NCI-H82 treated with DMSO at 0.1 percent for 48 hours (cell line): Measurements from ENCODE around the gene INF2.
"Not testable (repeated sequence)": the region's sequence is repeated elsewhere in the genome, so short reads cannot be mapped to it uniquely, and the experiment has no call there.

ENCODE experiments used
- DNase-seq: peaks from one replicate; lab custom pipeline; 2025; ENCODE audit not compliant: unreplicated experiment; lab: John Stamatoyannopoulos, UW

The INF2 gene

GRCh38 chr14:104749111-104749649 lies 59.8 kb downstream of the INF2 start:
- DNase-seq, result no peak

- no peak for DNase-seq
Observed at GRCh38 chr14:104750056-104750752, 60.8 kb downstream of the INF2 start.

DNA sequence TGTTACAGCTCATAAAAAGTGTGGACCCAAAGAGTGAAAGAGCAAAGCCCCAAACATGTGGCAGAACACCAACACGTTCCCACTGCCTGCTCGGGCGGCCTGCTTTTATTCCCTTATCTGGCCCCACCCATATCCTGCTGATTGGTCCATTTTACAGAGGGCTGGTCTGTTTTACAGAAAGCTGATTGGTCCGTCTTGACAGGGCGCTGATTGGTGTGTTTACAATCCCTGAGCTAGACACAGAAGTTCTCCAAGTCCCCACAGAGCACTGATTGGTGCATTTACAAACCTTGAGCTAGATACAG lies 61.3 kb downstream of the INF2 start:
- DNase-seq, result not testable (repeated sequence)

- no peak for DNase-seq
Observed at GRCh38 chr14:104751539-104752422, 62.4 kb downstream of the INF2 start.

DNA sequence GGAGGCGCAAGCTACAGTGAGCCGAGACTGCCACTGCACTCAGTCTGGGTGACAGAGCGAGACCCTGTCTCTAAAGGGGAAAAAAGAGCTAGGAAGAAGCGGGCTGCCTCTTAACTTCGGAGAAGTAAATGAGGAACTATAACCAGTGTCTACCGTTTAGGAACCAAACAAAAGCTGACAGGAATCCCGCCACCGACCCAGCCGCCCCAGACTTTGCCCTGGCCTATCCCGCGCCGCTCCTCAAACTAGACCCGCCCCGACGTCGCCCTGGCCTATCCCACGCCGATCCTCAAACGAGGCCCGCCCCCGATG lies 63.0 kb downstream of the INF2 start:
- no peak for DNase-seq

- peak; percentile 100 for DNase-seq
Observed at GRCh38 chr14:104752735-104753527, 63.5 kb downstream of the INF2 start, which contains the start of gene SIVA1. TSS of gene SIVA1 (plus strand) at chr14:104753147. CDS start at chr14:104753202, 55 bp downstream.

DNA sequence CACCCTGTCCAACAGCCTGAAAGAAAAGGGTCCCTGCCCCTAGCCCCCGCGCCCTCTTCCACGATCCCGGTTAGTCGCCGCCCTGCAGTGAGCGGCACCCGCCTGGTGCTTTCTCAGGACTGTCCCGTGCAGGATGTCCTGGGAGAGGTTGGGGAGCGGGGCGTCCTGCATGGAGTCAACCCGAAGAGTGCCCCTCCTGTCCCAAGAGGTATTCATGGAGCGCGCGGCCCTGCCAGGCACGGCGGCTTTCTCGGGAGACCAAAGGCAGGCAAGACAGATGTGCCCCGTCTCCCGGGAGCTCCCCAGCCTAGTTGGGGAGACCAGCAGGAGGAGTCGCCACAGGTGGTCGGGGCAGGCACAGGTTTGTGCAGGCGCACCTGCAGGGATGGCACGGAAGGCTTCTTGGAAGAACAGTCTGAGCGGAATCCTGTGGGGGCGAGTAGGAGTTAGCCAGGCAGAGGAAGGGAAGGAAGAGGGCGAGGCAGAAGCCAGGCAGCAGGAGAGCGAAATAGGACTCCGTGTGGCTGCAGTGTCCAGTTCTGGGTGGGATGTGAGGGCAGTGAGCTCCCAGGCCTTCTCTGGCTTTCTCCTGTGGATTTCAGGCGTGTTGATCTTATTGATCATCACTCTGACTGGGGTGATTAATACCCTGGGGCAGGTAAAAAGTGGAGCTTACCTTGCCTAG lies 64.3 kb downstream of the INF2 start:
- DNase-seq, result no peak

DNA sequence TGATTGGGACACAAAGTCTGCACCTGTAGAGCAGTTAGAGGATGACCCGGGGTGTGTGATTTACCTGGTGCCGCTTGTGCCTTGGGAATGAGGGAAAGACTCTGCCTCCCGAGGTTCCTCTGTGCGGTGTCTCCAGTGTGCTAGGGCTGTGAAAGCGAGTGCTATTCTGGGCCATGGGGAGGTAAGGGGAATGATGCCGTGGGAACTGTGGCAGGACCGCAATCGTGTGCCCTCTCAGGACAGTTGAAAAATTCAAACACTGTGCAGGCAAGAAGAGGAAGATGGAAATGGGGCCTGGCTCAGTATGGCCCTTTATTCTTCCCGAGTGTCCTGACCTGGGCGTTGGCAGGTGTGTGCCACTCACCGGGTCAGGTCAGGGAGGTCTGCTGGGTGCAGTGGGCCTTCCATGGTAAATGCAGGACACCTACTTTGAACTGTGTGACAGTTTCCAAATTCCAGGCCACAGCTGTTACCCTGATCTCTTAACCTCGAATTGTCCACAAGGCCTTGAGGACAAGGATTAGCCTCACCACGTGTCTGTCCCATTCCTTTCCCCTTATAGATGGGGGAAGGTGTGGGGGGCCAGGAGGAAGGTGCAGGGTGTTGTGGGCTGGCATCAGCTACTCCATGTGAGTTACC lies 64.9 kb downstream of the INF2 start:
- DNase-seq, result no peak

GRCh38 chr14:104755621-104756020 lies 66.2 kb downstream of the INF2 start:
- no peak for DNase-seq

- no peak for DNase-seq
Observed at GRCh38 chr14:104756477-104757237, 67.2 kb downstream of the INF2 start.

GRCh38 chr14:104757238-104757585 lies 67.8 kb downstream of the INF2 start:
- no peak for DNase-seq

- DNase-seq, result no peak
Observed at GRCh38 chr14:104757681-104758392, 68.4 kb downstream of the INF2 start.

- DNase-seq, result no peak
Observed at GRCh38 chr14:104758981-104759969, 69.9 kb downstream of the INF2 start.

DNA sequence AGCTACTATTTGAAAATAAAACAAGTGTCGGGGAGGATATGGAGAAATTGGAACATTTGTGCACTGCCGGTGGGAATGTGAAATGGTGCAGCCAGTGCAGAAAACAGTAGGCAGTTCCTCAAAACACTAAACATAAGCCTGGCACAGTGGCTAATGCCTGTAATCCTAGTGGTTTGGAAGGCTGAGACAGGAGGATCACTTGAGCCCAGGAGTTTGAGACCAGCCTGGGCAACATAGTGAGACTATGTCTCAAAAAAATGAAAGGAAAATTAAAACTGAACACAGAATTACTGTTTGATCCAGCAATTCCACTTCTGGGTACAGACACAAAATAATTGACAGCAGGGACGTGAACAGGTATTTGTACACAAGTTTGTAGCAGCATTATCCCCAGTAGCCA lies 76.1 kb downstream of the INF2 start:
- no peak for DNase-seq

GRCh38 chr14:104766256-104766862 lies 76.9 kb downstream of the INF2 start:
- DNase-seq, result no peak

DNA sequence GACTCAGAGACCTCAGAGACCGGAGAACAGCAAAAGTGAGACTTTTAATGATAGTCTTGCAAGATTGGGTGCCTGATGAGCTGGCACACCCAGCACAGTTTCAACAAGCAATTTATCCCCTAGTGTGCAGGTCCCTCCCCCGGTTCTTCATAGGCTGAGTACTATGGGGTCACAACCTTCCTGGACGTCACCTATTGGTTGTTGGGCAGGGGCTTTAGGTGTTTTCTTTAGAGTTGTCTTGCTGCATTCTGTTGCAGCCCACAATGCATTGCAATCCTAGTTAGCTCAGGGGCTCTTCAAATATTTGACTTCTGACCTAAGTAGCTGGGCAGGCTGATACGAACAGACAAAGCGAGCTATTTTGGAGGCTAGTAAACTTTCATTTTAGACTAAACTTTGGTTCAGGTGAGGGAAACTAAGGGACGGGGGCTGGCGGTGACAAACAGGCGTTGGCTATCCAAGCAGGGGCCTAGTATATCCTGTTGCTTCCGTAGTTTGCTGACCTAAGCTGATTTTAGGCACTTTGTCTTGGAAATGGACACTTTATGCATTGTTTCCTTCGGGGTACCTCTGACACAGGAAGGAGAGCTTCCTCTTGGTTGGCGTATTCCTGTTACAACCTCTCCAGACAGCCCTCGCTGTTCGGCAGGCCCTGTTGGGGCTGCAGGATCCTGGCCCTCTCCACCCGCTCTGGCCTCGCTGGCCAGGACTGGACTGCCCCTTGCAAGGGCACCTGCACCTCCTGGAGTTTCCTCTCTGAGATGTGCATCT lies 77.6 kb downstream of the INF2 start:
- no peak for DNase-seq

DNA sequence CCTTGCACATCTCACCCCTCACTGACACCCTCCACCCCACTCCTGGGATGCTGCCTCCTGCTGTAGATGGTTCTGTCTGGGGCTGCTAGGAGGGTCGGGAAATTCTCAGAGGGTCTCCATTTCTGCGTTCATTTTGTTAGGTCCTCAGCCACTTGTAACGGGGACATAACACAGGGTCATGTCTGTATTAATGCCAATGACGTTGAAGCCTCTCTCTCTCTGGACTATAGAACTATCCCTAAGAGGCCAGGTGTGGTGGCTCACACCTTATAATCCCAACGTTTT lies 78.2 kb downstream of the INF2 start:
- no peak for DNase-seq
